SK-N-SH (cell line): ENCODE measurements around the gene RASSF3. TPM values are rescaled to one million over a fixed set of nuclear protein-coding genes. Genes with fewer than 3 reads are reported as not detected.

ENCODE experiments used
- CTCF ChIA-PET: fragments of 300-600, 350-600 bp; formaldehyde crosslinking; extraction: SDS; loops from one replicate; lab custom pipeline; 2021; lab: Yijun Ruan, JAX
- POLR2A ChIA-PET: fragments of 350-600 bp; sonication (Branson Sonifier 250); formaldehyde crosslinking; extraction: SDS; loops from one replicate; lab custom pipeline; 2020; ENCODE audit warnings: antibody characterized with exemption, inconsistent platforms; lab: Yijun Ruan, JAX
- DNase-seq: peaks from one replicate; pipeline ENCODE4 v3.0.0; 2012
- H2AFZ ChIP-seq: fragments of 200-600 bp; sonication (generic); 2 replicates; pipeline ENCODE4 v1.8.1; 2016; ENCODE audit warnings: antibody characterized with exemption, mild to moderate bottlenecking, low read depth
- H3F3A ChIP-seq: fragments of 200-600 bp; sonication (generic); replicated peaks from 2 replicates; pipeline ENCODE3; 2016; ENCODE audit warnings: antibody characterized with exemption, mild to moderate bottlenecking; ENCODE audit not compliant: insufficient read depth
- H3K27ac ChIP-seq, 2 experiments: fragments of 200-500 bp in 1 of 2; fragments of 200-600 bp in 1 of 2; sonication (Bioruptor generic) in 1 of 2; sonication (generic), shearing (Covaris generic) in 1 of 2; 2 replicates each; pipeline versions ENCODE4 v1.5.1 to v1.6.1; 2014 to 2016; ENCODE audit warnings: low read depth in 2 of 2, inconsistent platforms in 1 of 2, low read length in 1 of 2, mild to moderate bottlenecking in 1 of 2, mixed read lengths in 1 of 2
- H3K27me3 ChIP-seq: fragments of 200-600 bp; sonication (generic), shearing (Covaris generic); 2 replicates; pipeline ENCODE4 v1.6.1; 2016; ENCODE audit warnings: mixed run types; ENCODE audit not compliant: insufficient read depth
- H3K36me3 ChIP-seq, 2 experiments: fragments of 200-500 bp in 1 of 2; fragments of 200-600 bp in 1 of 2; sonication (Bioruptor generic) in 1 of 2; sonication (generic) in 1 of 2; replicated peaks in 1 of 2; 2 replicates each; pipeline versions ENCODE3 to v1.5.1; 2014 to 2016; ENCODE audit warnings: low read length in 1 of 2, mild to moderate bottlenecking in 1 of 2; ENCODE audit not compliant: insufficient read depth in 2 of 2, control insufficient read depth in 1 of 2
- H3K4me1 ChIP-seq, 2 experiments: fragments of 200-500 bp in 1 of 2; fragments of 200-600 bp in 1 of 2; sonication (Bioruptor generic) in 1 of 2; sonication (generic), shearing (Covaris generic) in 1 of 2; 2 replicates each; pipeline versions ENCODE4 v1.5.1 to v1.6.1; 2014 to 2016; ENCODE audit warnings: low read depth in 1 of 2, low read length in 1 of 2, mixed run types in 1 of 2; ENCODE audit not compliant: insufficient read depth in 2 of 2, control insufficient read depth in 1 of 2
- H3K4me2 ChIP-seq: fragments of 200-600 bp; sonication (generic), shearing (Covaris generic); 2 replicates; pipeline ENCODE4 v1.6.1; 2017; ENCODE audit warnings: mixed run types
- H3K4me3 ChIP-seq, 2 experiments: fragments of 200-500 bp in 1 of 2; fragments of 200-600 bp in 1 of 2; sonication (Bioruptor generic) in 1 of 2; sonication (generic), shearing (Covaris generic) in 1 of 2; 2 replicates each; pipeline versions ENCODE4 v1.5.1 to v1.8.1; 2014 to 2016; ENCODE audit warnings: low read depth in 2 of 2, inconsistent platforms in 1 of 2, low read length in 1 of 2, mild to moderate bottlenecking in 1 of 2, mixed read lengths in 1 of 2, moderate library complexity in 1 of 2
- H3K79me2 ChIP-seq: fragments of 200-600 bp; sonication (generic); 2 replicates; pipeline ENCODE4 v1.8.1; 2017; ENCODE audit warnings: mild to moderate bottlenecking; ENCODE audit not compliant: insufficient read depth
- H3K9ac ChIP-seq: fragments of 200-600 bp; sonication (generic); 2 replicates; pipeline ENCODE4 v1.6.1; 2017; ENCODE audit warnings: mixed run types
- H3K9me2 ChIP-seq: fragments of 200-600 bp; sonication (generic); 2 replicates; pipeline ENCODE4 v1.6.1; 2017; ENCODE audit warnings: mixed run types
- H3K9me3 ChIP-seq: fragments of 200-600 bp; sonication (generic); 2 replicates; pipeline ENCODE4 v1.6.1; 2017; ENCODE audit warnings: mixed run types, mild to moderate bottlenecking, moderate library complexity
- H4K20me1 ChIP-seq: fragments of 200-600 bp; sonication (generic); 2 replicates; pipeline ENCODE4 v1.6.1; 2017; ENCODE audit warnings: mild to moderate bottlenecking, mixed run types; ENCODE audit not compliant: insufficient read depth
- CHD2 ChIP-seq: fragments of 150-350 bp; IDR thresholded peaks from 2 replicates; pipeline ENCODE4 v1.6.1; 2018; ENCODE audit warnings: low read length; ENCODE audit not compliant: partially characterized antibody
- ELF1 ChIP-seq: IDR thresholded peaks from 2 replicates; pipeline ENCODE4 v1.4.0; 2012
- EP300 ChIP-seq, 2 experiments: IDR thresholded peaks; 2 replicates each; pipeline versions ENCODE4 v1.4.0 to v1.6.1; 2012; ENCODE audit warnings: borderline replicate concordance in 1 of 2, low read depth in 1 of 2, low read length in 1 of 2
- EZH2phosphoT487 ChIP-seq: fragments of 200-600 bp; sonication (generic); IDR thresholded peaks from 2 replicates; pipeline ENCODE4 v1.6.1; 2017; ENCODE audit warnings: low read depth, mixed run types, mild to moderate bottlenecking, antibody characterized with exemption, moderate library complexity, borderline replicate concordance
- FOXJ3 ChIP-seq: sonication (generic); formaldehyde crosslinking; IDR thresholded peaks from 2 replicates; pipeline ENCODE4 v1.5.1; 2020; ENCODE audit warnings: mild to moderate bottlenecking, missing genetic modification reagents
- GATA2 ChIP-seq: sonication (generic); formaldehyde crosslinking; IDR thresholded peaks from 2 replicates; pipeline ENCODE4 v1.5.0; 2020; ENCODE audit warnings: mild to moderate bottlenecking, missing genetic modification reagents
- MXI1 ChIP-seq: IDR thresholded peaks from 2 replicates; pipeline ENCODE4 v1.6.1; 2012; ENCODE audit warnings: mild to moderate bottlenecking, low read depth, low read length, improper control_type of control experiment
- PBX3 ChIP-seq: IDR thresholded peaks from 2 replicates; pipeline ENCODE4; 2012
- RAD21 ChIP-seq: IDR thresholded peaks from 2 replicates; pipeline ENCODE4 v1.6.1; 2012; ENCODE audit warnings: mild to moderate bottlenecking, low read length
- RCOR1 ChIP-seq: fragments of 150-350 bp; IDR thresholded peaks from 2 replicates; pipeline ENCODE4 v1.6.1; 2017; ENCODE audit warnings: antibody characterized with exemption, low read length
- RFX5 ChIP-seq: IDR thresholded peaks from 2 replicates; pipeline ENCODE4 v1.6.1; 2012; ENCODE audit warnings: mild to moderate bottlenecking, improper control_type of control experiment, low read length
- SMC3 ChIP-seq: IDR thresholded peaks from 2 replicates; pipeline ENCODE4 v1.6.1; 2012; ENCODE audit warnings: low read depth, low read length, improper control_type of control experiment
- TAF1 ChIP-seq: IDR thresholded peaks from 2 replicates; pipeline ENCODE4 v1.6.1; 2012; ENCODE audit warnings: low read depth, mild to moderate bottlenecking, low read length, moderate library complexity, borderline replicate concordance
- TCF12 ChIP-seq: IDR thresholded peaks from 2 replicates; pipeline ENCODE4 v1.4.0; 2012
- WGBS: methylation state at CpG from one replicate; pipeline ENCODE4 v1.1.6; 2017; ENCODE audit warnings: low lambda C conversion rate; 5-methylcytosine and 5-hydroxymethylcytosine counted together
- polyA plus RNA-seq, 3 experiments: library from polyadenylated mRNA; depleted of rRNA; stranded (reverse); fragments of >200 nt; gene quantifications; 2 replicates each; pipeline ENCODE4 v1.2.3, GENCODE V29; 2012

Gene RASSF3
- polyA plus RNA-seq, 1 of the 3 experiments (the other 2 are of a cell fraction) = 11.1 TPM

- Histone ChIP-seq H3K4me3 (no peak overlapping the region), H3K4me2 (no peak overlapping the region)
Measured at GRCh38 chr12:64583771-64584421, 26.4 kb upstream of the RASSF3 start.

GRCh38 chr12:64585104-64585503, 25.2 kb upstream of the RASSF3 start:
- POLR2A ChIA-PET = no interaction called here
- H3K4me1 ChIP-seq = peaks cover 11 to 13% of the 10 kb centered on the region in 2 experiments; a peak in 3 of 4 replicates
- H3K4me2 ChIP-seq = no peak overlapping the region
- no peak overlapping the region for H3K4me3 ChIP-seq
- H3K9ac ChIP-seq = no peak overlapping the region
- CTCF ChIA-PET = no interaction called here
- no peaks in the 10 kb centered on the region for H3K9me3 ChIP-seq
- H3K27me3 ChIP-seq = no peaks in the 10 kb centered on the region
- H2AFZ ChIP-seq = no peak overlapping the region
- TF ChIP-seq PBX3 = no peak
- no peaks in the 10 kb centered on the region for H3F3A ChIP-seq
- WGBS = 95% methylated on average over 5 of the region's 5 CpGs
- H4K20me1 ChIP-seq = no peaks in the 10 kb centered on the region
- DNase-seq = no peak
- no peak overlapping the region for H3K27ac ChIP-seq
- no peaks in the 10 kb centered on the region for H3K9me2 ChIP-seq
- no peaks in the 10 kb centered on the region for H3K36me3 ChIP-seq
- H3K79me2 ChIP-seq = no peaks in the 10 kb centered on the region

More at GRCh38 chr12:64583771-64584421, 26.4 kb upstream of the RASSF3 start:
- Histone ChIP-seq H3F3A (no peaks in the 10 kb centered on the region), H3K9me2 (no peaks in the 10 kb centered on the region), H3K27me3 (no peaks in the 10 kb centered on the region), H3K9ac (no peak overlapping the region), H2AFZ (peak overlapping the region; percentile 93), H3K79me2 (no peaks in the 10 kb centered on the region), H3K4me1 (peaks cover 11 to 13% of the 10 kb centered on the region in 2 experiments; a peak in 3 of 4 replicates), H3K27ac (peak overlapping the region in 1 of 2 experiments; percentile 82; a peak in 2 of 4 replicates), H4K20me1 (no peaks in the 10 kb centered on the region), H3K36me3 (no peaks in the 10 kb centered on the region), H3K9me3 (no peaks in the 10 kb centered on the region)
- WGBS = 24% methylated on average over 6 of the region's 6 CpGs
- ChIA-PET POLR2A (interaction anchor here (1.2 kb wide), 1 partner anchor 26 kb away, joined by 5 read pairs; the partner anchor contains the start of gene RASSF3), CTCF (interaction anchor here (0.7 to 1.5 kb wide), 8 partner anchors 9 to 114 kb away, joined by 3 to 11 read pairs (median 4); no protein-coding TSS in a partner anchor)
- TF ChIP-seq TCF12 (peak; percentile 61), TAF1 (no peak), RFX5 (0 out of 2 replicates have a peak, but pooled peaks have one; percentile 32), CHD2 (peak; percentile 45), FOXJ3 (peak; percentile 76; the same call in 1 of the 2 replicates), MXI1 (peak; percentile 10; the same call in 1 of the 2 replicates), RAD21 (peak; percentile 11; the same call in 1 of the 2 replicates), ELF1 (peak; percentile 10; the same call in 1 of the 2 replicates), GATA2 (CRISPR knock-in tag) (peak; percentile 71), SMC3 (no peak; the same call in 1 of the 2 replicates), RCOR1 (peak; percentile 60), EP300 (IDR thresholded peaks at IDR 0.05; ENCODE audit: borderline replicate concordance in 1 of 2, low read depth in 1 of 2, low read length in 1 of 2) (peak in 1 of 2 experiments; percentile 75; a peak in 2 of 4 replicates), EZH2phosphoT487 (no peak)
- DNase-seq = peak; percentile 59
